AG09309 (cell line): Measurements from ENCODE around the gene CCDC137.

Experiments used
- DNase-seq: peaks from one replicate; pipeline ENCODE4 v3.0.0-alpha.2; 2010; ENCODE audit warnings: low read depth
- H3K4me3 ChIP-seq: 2 replicates; pipeline ENCODE4 v1.5.1; 2011; ENCODE audit warnings: mild to moderate bottlenecking, low read depth, low read length, moderate library complexity; ENCODE audit not compliant: control insufficient read depth
- TF ChIP-seq, protein P1 (sequence below): IDR thresholded peaks from 2 replicates; pipeline ENCODE4 v1.5.1; 2011; ENCODE audit warnings: mild to moderate bottlenecking, low read depth, low read length, inconsistent platforms; ENCODE audit not compliant: insufficient read depth, control insufficient read depth; ENCODE audit errors: missing control alignments

CCDC137 gene

DNA sequence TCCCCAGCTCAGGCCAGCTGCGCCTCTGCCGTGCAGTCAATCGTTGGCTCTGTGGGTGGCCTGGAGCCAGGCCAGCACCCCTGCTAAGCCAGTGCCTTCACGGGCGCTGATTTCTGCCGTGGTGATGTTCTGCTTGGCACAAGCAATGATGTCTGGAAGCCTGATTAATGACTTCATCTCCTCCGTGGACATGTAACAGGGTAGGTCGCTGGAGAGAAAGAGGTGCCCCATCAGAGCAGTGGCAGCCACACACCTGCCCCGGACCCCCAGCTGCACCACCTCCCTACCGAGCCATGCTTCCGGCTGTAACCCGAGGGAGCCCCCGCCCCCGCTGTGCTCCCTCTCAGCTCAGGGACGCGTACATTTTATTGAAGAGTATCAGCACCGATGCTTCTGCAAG, 15.1 kb downstream of the CCDC137 start:
- no peak overlapping the region for H3K4me3 ChIP-seq
- DNase-seq, result no peak
- TF ChIP-seq, protein P1, sequence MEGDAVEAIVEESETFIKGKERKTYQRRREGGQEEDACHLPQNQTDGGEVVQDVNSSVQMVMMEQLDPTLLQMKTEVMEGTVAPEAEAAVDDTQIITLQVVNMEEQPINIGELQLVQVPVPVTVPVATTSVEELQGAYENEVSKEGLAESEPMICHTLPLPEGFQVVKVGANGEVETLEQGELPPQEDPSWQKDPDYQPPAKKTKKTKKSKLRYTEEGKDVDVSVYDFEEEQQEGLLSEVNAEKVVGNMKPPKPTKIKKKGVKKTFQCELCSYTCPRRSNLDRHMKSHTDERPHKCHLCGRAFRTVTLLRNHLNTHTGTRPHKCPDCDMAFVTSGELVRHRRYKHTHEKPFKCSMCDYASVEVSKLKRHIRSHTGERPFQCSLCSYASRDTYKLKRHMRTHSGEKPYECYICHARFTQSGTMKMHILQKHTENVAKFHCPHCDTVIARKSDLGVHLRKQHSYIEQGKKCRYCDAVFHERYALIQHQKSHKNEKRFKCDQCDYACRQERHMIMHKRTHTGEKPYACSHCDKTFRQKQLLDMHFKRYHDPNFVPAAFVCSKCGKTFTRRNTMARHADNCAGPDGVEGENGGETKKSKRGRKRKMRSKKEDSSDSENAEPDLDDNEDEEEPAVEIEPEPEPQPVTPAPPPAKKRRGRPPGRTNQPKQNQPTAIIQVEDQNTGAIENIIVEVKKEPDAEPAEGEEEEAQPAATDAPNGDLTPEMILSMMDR, result no peak

- TF ChIP-seq, protein P1, result no peak
- no peak for DNase-seq
- peak overlapping the region; percentile 99 for H3K4me3 ChIP-seq
Measured at GRCh38 chr17:81682565-81683207, 16.1 kb downstream of the CCDC137 start.

DNA sequence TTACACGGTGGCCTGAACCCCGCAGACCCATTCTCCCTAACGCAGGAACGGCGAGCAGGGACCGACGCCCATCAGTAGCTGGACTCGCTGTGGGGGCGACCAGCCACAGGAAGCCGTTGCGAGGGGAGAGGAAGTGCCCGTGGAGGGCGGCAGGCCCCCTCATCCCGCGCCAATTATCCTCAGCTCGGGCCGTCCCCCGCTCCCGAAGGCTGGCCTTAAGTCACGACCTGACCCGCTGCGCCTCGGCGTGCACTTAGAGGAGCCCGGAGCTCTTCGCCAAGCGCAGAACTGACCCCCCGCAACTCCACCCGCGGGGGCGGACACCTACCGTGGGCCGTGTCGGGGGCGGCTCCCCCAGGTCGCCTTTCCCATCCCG, 16.7 kb downstream of the CCDC137 start:
- TF ChIP-seq, protein P1, result no peak
- DNase-seq, result no peak
- H3K4me3 ChIP-seq, result peak overlapping the region; percentile 99

GRCh38 chr17:81683584-81684441, 17.3 kb downstream of the CCDC137 start, which contains the start of the genes ARL16 and HGS:
Gene ARL16, minus strand, starts transcription at chr17:81683797. Its CDS starts 44 bp downstream, at chr17:81683753.
Gene HGS, plus strand, starts transcription at chr17:81684011. Its CDS starts 56 bp downstream, at chr17:81684067.
- DNase-seq, result peak; percentile 97
- TF ChIP-seq, protein P1, result no peak

DNA sequence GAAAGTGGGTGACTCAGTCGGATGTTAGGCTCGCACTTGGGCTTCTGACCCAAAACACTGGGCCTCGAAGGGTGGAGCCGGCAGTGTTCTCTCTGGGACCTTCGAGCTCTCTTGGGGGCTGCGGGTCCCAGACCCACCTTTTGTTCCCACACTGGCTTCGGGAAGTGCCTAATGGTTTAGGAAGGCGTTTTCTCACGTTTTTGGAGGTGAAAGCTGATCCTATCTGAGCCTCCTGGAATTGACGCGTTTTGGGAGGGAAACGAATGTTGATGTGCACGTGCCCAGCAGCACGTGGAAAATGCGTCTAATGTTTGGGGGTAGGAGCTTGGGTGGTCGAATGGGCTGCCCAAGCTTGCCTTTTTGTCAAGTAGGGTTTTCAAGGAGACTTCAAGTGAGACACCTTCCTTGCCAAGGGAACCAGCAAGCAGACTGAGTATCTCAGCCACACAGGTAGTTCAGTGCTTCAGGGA, 17.9 kb downstream of the CCDC137 start:
- TF ChIP-seq, protein P1, result no peak
- no peak for DNase-seq
- H3K4me3 ChIP-seq, result peak overlapping the region; percentile 49

More at GRCh38 chr17:81683584-81684441, 17.3 kb downstream of the CCDC137 start, which contains the start of the genes ARL16 and HGS:
- H3K4me3 ChIP-seq, result peak within 1 kb of the TSS; percentile 99

DNA sequence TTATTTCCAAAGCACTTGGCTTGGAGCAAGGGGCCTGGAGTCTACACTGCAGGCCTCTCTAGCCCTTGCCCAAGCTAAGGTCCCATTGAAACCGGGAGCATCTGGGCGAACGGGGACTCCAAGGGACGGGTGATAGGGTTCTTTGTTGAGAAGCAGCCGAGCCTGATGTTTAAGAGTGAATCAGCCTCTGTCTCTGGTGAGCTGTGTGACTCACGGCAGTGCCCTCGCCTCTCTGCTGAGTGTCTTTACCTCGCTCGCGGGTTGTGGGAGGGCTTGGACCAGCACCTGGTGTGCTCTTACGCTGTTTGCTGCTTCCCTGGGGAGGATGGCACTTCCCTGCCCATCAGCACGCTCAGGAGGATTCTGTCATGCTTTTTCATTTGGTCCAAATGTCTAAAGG, 18.6 kb downstream of the CCDC137 start:
- no peak for DNase-seq
- TF ChIP-seq, protein P1, result no peak
- H3K4me3 ChIP-seq, result peak overlapping the region; percentile 49
